Central memory CD8-positive, alpha-beta T cell (primary cell): ENCODE results near the gene GNA14.
"Not testable (repeated sequence)": the region's sequence is repeated elsewhere in the genome, so short reads cannot be mapped to it uniquely, and the experiment has no call there.

Experiments
- ATAC-seq: fragments of 150-1000 bp; cut with Tn5 transposase; replicated peaks from 2 replicates; pipeline ENCODE4 v1.10.0; 2022; ENCODE audit warnings: mild to moderate bottlenecking, moderate FRiP score, moderate number of reproducible peaks; ENCODE audit not compliant: poor library complexity, severe bottlenecking; ENCODE audit errors: extremely low read depth
- DNase-seq, 2 donors: peaks; one replicate each; pipeline ENCODE4 v3.0.0; 2021; ENCODE audit warnings: low spot score in 2 of 2
- H3K27ac Mint-ChIP-seq: one replicate; pipeline ENCODE4 v1.8.0; 2022; ENCODE audit warnings: low read depth, mild to moderate bottlenecking, moderate library complexity, mixed read lengths
- H3K27me3 Mint-ChIP-seq: one replicate; pipeline ENCODE4 v1.8.0; 2022; ENCODE audit warnings: mixed read lengths
- H3K36me3 Mint-ChIP-seq: one replicate; pipeline ENCODE4 v1.8.0; 2022; ENCODE audit warnings: mild to moderate bottlenecking, moderate library complexity, mixed read lengths; ENCODE audit not compliant: insufficient read depth
- H3K4me1 Mint-ChIP-seq: one replicate; pipeline ENCODE4 v1.8.0; 2022; ENCODE audit warnings: mixed read lengths
- H3K4me3 Mint-ChIP-seq: one replicate; pipeline ENCODE4 v1.8.0; 2022; ENCODE audit warnings: mild to moderate bottlenecking, moderate library complexity, mixed read lengths
- H3K9me3 Mint-ChIP-seq: one replicate; pipeline ENCODE4 v1.8.0; 2022; ENCODE audit warnings: mixed read lengths

The GNA14 gene

DNA sequence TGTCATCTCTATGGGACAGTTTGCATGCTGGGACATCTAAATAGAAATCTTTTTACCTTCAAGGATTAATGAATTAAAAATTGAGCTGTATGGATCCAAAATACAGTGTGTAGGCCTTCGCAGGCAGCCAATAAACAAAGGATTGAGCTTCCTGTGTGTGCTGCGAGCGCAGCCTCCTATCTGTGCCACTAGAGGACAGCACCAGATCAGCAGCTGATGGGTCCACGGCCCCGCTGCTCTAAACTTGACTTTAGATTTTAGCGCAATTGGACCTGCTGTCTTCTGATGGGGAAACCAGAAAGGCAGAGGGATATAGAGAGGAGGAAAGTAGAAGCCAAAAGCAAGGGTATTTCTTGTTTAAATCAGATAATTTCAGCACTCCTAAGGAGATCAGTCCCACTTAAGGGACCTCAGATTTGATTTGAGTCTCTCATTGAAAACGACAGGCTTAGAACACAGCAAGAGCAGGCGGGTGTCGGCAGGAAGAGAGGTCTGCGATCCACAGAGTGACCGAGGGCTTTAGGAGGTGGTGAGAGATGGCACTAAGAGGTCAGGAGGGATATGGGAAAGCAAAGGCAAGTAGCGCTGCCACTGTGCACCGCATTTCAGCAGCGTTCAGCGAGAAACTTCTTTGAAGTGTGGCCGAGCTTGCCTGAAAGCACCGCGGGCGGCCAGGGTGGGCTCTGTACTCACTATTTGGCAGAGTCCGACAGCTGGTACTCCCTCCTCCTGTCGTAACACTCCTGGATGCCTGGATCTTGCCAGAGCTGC, 214.3 kb downstream of the GNA14 start:
- Mint-ChIP-seq H3K9me3 (no peaks in the 10 kb centered on the region), H3K27ac (no peak overlapping the region), H3K4me3 (no peak overlapping the region), H3K36me3 (no peaks in the 10 kb centered on the region), H3K4me1 (peaks cover 5% of the 10 kb centered on the region), H3K27me3 (peaks cover 9% of the 10 kb centered on the region)
- DNase-seq, result no peak
- no peak for ATAC-seq

GRCh38 chr9:77432053-77432452, 216.1 kb downstream of the GNA14 start:
- no peak overlapping the region for H3K4me3 Mint-ChIP-seq

DNA sequence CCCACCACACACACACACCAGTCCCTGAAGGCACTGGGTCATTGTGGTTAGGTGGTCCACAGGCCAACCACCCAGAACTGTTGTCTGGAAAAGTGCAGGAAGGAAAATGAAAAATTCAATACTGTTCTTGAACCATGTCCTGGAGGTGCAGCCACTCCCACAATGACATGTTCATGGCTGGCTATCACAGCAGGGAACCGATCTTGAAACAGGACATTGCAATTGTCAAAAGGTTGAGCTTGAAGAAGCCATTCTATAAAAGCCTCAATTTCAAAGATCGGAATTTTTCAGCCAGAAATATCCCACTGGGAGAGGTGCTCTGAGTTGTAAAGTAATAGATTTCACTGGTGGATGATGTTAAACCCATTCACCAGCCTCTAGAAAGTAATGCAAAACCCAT, 218.2 kb downstream of the GNA14 start:
- peaks cover 5% of the 10 kb centered on the region for H3K4me1 Mint-ChIP-seq
- H3K27ac Mint-ChIP-seq, result no peak overlapping the region
- H3K36me3 Mint-ChIP-seq, result no peaks in the 10 kb centered on the region
- H3K9me3 Mint-ChIP-seq, result no peaks in the 10 kb centered on the region
- ATAC-seq, result no peak
- H3K4me3 Mint-ChIP-seq, result no peak overlapping the region
- H3K27me3 Mint-ChIP-seq, result peaks cover 9% of the 10 kb centered on the region
- DNase-seq, result no peak

More at GRCh38 chr9:77432053-77432452, 216.1 kb downstream of the GNA14 start:
- ATAC-seq (no peak), DNase-seq (no peak)
- H3K9me3 Mint-ChIP-seq, result no peaks in the 10 kb centered on the region
- peaks cover 9% of the 10 kb centered on the region for H3K27me3 Mint-ChIP-seq
- peaks cover 5% of the 10 kb centered on the region for H3K4me1 Mint-ChIP-seq
- H3K27ac Mint-ChIP-seq, result no peak overlapping the region
- no peaks in the 10 kb centered on the region for H3K36me3 Mint-ChIP-seq

DNA sequence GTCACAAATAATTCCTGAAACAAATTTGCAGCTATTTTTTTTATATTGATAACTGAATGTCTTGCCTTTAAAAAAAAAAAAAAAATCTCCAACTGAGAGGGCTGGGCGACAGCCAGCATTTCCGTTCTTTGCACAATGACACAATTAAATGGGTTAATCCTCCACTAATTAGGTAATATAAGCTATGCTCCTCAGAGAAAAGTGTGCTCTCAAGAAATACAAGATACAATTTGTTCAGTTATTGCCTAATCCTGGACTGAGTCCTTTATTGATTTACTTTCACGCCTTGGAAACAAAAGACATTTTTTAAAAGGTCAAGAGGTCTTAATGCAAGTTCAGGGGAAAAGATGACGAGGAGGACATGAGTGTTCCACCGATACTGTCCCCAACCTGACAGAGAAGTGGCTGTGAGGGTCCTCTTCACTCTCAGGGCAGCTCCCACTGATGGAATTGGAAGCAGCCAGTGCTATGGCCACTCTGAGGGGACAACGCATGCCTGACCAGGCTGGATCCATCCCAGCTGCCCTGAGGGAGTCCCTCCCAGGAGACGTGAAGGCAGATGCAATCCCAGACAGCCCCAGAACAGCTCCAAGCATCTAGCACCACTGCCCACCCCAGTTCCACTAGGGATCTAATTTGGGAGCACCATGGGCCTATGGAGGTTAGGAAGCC, 220.7 kb downstream of the GNA14 start:
- Mint-ChIP-seq H3K27ac (no peak overlapping the region), H3K4me1 (no peaks in the 10 kb centered on the region), H3K9me3 (peaks cover 4% of the 10 kb centered on the region), H3K4me3 (no peak overlapping the region), H3K27me3 (no peaks in the 10 kb centered on the region), H3K36me3 (no peaks in the 10 kb centered on the region)
- no peak for DNase-seq
- ATAC-seq, result no peak

DNA sequence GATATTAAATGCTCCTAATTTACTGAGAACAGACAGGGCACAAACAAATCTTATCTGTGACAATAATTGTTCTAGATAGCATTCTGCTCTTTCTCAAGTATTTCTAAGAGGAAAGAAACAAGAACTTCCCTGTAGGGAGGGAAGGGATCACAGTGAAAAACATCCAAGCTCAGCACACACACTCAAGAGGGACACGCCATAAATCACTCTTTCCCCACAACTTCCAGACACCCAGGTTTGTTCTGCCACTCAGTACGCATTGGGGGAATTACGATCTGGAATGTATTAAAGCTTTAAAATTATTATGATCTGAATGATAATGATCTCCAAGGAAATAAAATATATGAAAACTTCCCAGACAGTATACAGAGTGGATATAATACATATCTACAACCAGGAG, 221.4 kb downstream of the GNA14 start:
- no peak for ATAC-seq
- no peak overlapping the region for H3K27ac Mint-ChIP-seq
- H3K4me1 Mint-ChIP-seq, result no peaks in the 10 kb centered on the region
- no peak for DNase-seq
- H3K4me3 Mint-ChIP-seq, result no peak overlapping the region
- H3K27me3 Mint-ChIP-seq, result no peaks in the 10 kb centered on the region
- no peaks in the 10 kb centered on the region for H3K36me3 Mint-ChIP-seq
- H3K9me3 Mint-ChIP-seq, result peaks cover 4% of the 10 kb centered on the region

GRCh38 chr9:77424993-77425392, 223.1 kb downstream of the GNA14 start:
- H3K9me3 Mint-ChIP-seq, result peaks cover 4% of the 10 kb centered on the region
- H3K4me1 Mint-ChIP-seq, result no peaks in the 10 kb centered on the region
- H3K27me3 Mint-ChIP-seq, result no peaks in the 10 kb centered on the region
- H3K27ac Mint-ChIP-seq, result no peak overlapping the region
- ATAC-seq, result no peak
- no peak for DNase-seq
- H3K4me3 Mint-ChIP-seq, result no peak overlapping the region
- H3K36me3 Mint-ChIP-seq, result no peaks in the 10 kb centered on the region

- Mint-ChIP-seq H3K27me3 (no peaks in the 10 kb centered on the region), H3K36me3 (no peaks in the 10 kb centered on the region), H3K27ac (no peak overlapping the region), H3K4me1 (no peaks in the 10 kb centered on the region), H3K4me3 (no peak overlapping the region), H3K9me3 (peaks cover 4% of the 10 kb centered on the region)
- DNase-seq (no peak), ATAC-seq (no peak)
These were observed 224.3 kb downstream of the GNA14 start for GRCh38 chr9:77423841-77424240.

DNA sequence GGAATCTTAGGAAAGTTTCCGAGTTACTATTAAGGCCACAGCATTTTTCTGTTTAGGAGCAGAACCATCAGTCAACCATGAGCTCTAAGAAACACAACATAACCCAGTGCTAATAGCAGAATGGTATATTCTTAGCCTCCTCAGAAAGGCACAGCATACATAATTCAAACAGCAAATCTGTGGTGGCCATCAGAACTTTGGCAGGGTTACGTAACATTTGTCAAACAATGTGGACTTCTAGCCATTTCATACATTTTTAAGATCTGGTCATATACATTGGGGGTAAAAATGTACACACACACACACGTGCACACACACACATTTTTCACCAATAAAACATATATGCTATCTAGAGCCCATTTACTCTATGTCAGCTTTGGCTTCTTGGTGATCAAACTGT, 225.2 kb downstream of the GNA14 start:
- Mint-ChIP-seq H3K9me3 (peaks cover 4% of the 10 kb centered on the region), H3K36me3 (no peaks in the 10 kb centered on the region), H3K27me3 (no peaks in the 10 kb centered on the region), H3K4me3 (no peak overlapping the region), H3K4me1 (no peaks in the 10 kb centered on the region), H3K27ac (no peak overlapping the region)
- ATAC-seq, result no peak
- DNase-seq, result no peak

DNA sequence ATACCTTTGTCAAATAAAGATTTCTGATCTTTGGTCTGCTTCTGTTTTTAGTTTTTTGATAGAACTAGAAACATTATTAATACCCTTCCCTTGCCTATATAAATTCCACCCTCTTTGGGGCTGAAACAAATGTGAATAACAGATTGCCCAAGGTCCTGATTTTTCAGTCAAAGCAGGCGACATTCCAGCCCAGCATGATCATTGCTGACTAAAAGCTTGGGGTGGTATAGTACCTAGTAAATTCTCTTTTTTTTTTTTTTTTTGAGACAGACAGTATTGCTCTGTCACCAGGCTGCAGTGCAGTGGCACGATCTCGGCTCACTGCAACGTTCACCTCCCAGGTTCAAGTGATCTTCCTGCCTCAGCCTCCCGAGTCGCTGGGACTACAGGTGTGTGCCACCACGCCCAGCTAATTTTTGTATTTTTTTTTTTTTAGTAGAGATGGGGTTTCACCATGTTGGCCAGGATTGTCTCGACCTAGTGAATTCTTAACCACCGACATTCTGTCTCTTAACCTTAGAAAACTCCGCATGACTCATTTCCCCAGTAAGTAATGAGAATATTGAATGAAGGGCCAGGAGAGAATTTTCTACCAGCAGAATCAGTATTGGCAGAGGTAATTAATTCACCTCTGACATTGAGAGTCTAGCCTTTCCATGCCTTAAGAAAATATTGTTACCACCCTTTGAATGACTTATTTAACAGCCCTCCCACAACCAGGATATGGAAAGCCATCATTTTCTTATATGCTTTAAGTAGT, 226.4 kb downstream of the GNA14 start:
- Mint-ChIP-seq H3K9me3 (peaks cover 4% of the 10 kb centered on the region), H3K36me3 (no peaks in the 10 kb centered on the region), H3K4me1 (no peaks in the 10 kb centered on the region), H3K4me3 (no peak overlapping the region), H3K27ac (no peak overlapping the region), H3K27me3 (no peaks in the 10 kb centered on the region)
- DNase-seq (no peak), ATAC-seq (no peak)

DNA sequence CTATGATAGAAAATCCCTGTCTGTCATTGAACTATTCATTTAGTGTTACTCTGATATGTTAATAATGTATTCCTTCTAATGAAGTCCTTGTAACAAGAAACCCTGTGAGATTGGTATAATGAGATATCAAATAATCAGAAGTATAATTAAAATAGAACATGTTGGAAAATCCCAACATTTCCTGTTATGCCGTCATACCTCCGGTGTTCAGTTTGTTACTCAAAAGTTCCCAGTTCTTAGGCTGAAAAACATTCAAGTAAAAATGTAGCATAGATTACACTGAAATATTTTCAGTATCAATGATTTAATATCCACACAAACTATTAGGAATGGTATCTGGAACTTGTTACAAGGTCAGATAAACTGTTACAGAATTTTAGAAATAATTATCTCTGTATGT, 227.5 kb downstream of the GNA14 start:
- DNase-seq (no peak), ATAC-seq (no peak)
- no peaks in the 10 kb centered on the region for H3K4me1 Mint-ChIP-seq
- H3K27me3 Mint-ChIP-seq, result no peaks in the 10 kb centered on the region
- no peak overlapping the region for H3K27ac Mint-ChIP-seq
- no peaks in the 10 kb centered on the region for H3K36me3 Mint-ChIP-seq
- peaks cover 4% of the 10 kb centered on the region for H3K9me3 Mint-ChIP-seq
- no peak overlapping the region for H3K4me3 Mint-ChIP-seq

- no peaks in the 10 kb centered on the region for H3K9me3 Mint-ChIP-seq
- no peaks in the 10 kb centered on the region for H3K36me3 Mint-ChIP-seq
These were observed 229.9 kb downstream of the GNA14 start for GRCh38 chr9:77418226-77418625.

GRCh38 chr9:77417566-77417965, 230.6 kb downstream of the GNA14 start:
- Mint-ChIP-seq H3K27ac (no peak overlapping the region), H3K4me1 (no peaks in the 10 kb centered on the region), H3K4me3 (no peak overlapping the region), H3K9me3 (no peaks in the 10 kb centered on the region), H3K27me3 (no peaks in the 10 kb centered on the region), H3K36me3 (no peaks in the 10 kb centered on the region)
- DNase-seq, result no peak
- ATAC-seq, result no peak

More at GRCh38 chr9:77418226-77418625, 229.9 kb downstream of the GNA14 start:
- Mint-ChIP-seq H3K27me3 (no peaks in the 10 kb centered on the region), H3K27ac (no peak overlapping the region), H3K4me1 (no peaks in the 10 kb centered on the region), H3K4me3 (no peak overlapping the region)
- DNase-seq (no peak), ATAC-seq (no peak)

GRCh38 chr9:77408521-77408920, 239.6 kb downstream of the GNA14 start:
- H3K27ac Mint-ChIP-seq, H3K4me1 Mint-ChIP-seq, ATAC-seq, DNase-seq, H3K9me3 Mint-ChIP-seq, H3K4me3 Mint-ChIP-seq, H3K27me3 Mint-ChIP-seq: not testable (repeated sequence)
- H3K36me3 Mint-ChIP-seq, result peaks cover 11% of the 10 kb centered on the region
